LNCAP (cell line): ENCODE results near the gene GABARAP.

Source experiments
- CTCF ChIP-seq: fragments of 450-650 bp; IDR thresholded peaks from 2 replicates; pipeline ENCODE4 v1.5.1; 2017; ENCODE audit warnings: mild to moderate bottlenecking

The GABARAP gene

GRCh38 chr17:7235693-7236665 is 6.3 kb downstream of the GABARAP start:
- TF ChIP-seq CTCF, result no peak

GRCh38 chr17:7234083-7234951 is 7.9 kb downstream of the GABARAP start, which contains the start of gene DVL2:
DVL2 (minus strand) TSS chr17:7234517; CDS start chr17:7234262, 255 bp downstream.
- TF ChIP-seq CTCF, result no peak

GRCh38 chr17:7233701-7234082 is 8.6 kb downstream of the GABARAP start:
- no peak for TF ChIP-seq CTCF

- no peak for TF ChIP-seq CTCF
Measured at GRCh38 chr17:7232114-7232513, 10.1 kb downstream of the GABARAP start.

- no peak for TF ChIP-seq CTCF
Measured at GRCh38 chr17:7229504-7229903, 12.7 kb downstream of the GABARAP start.

- TF ChIP-seq CTCF, result no peak
Measured at GRCh38 chr17:7228920-7229319, 13.3 kb downstream of the GABARAP start.
